Hematopoietic multipotent progenitor cell treated with erythropoietin and hydrocortisone succinate and interleukin-3 and kit ligand, for 6 days (in vitro differentiated cells): Measurements from ENCODE around the gene TMEM130.

Experiments used
- DNase-seq: peaks from one replicate; pipeline ENCODE4 v3.0.0-alpha.2; 2015

Gene TMEM130

GRCh38 chr7:98805956-98806838, 63.6 kb downstream of the TMEM130 start:
- no peak for DNase-seq

- no peak for DNase-seq
Measured at GRCh38 chr7:98802781-98803110, 67.1 kb downstream of the TMEM130 start.

GRCh38 chr7:98802088-98802780, 67.6 kb downstream of the TMEM130 start:
- DNase-seq = peak; percentile 70

GRCh38 chr7:98800996-98801395, 68.8 kb downstream of the TMEM130 start:
- no peak for DNase-seq

GRCh38 chr7:98797150-98797549, 72.7 kb downstream of the TMEM130 start:
- no peak for DNase-seq
